Vagina (tissue), 2 donors: ENCODE results near the gene NYAP1.

Experiments used
- POLR2A ChIP-seq, 2 donors: fragments of 450-650 bp; IDR thresholded peaks; one replicate each; pipeline ENCODE4 v1.6.1; 2017; ENCODE audit warnings: antibody characterized with exemption in 2 of 2, mild to moderate bottlenecking in 2 of 2, moderate library complexity in 2 of 2
- POLR2AphosphoS5 ChIP-seq, 2 donors: sonication (generic); formaldehyde crosslinking; IDR thresholded peaks; one replicate each; pipeline ENCODE4 v1.9.0; 2017; ENCODE audit warnings: antibody characterized with exemption in 2 of 2, mild to moderate bottlenecking in 2 of 2, low read depth in 1 of 2; ENCODE audit not compliant: insufficient read depth in 1 of 2
- TF ChIP-seq, protein P1 (sequence below), 3 experiments: fragments of 450-650 bp in 2 of 3; fragments of 200-600 bp in 1 of 3; sonication (generic) in 1 of 3; IDR thresholded peaks; one replicate each; pipeline ENCODE4 v1.5.1; 2017 to 2019; ENCODE audit warnings: antibody characterized with exemption in 3 of 3, mild to moderate bottlenecking in 2 of 3, moderate library complexity in 2 of 3

DNA sequence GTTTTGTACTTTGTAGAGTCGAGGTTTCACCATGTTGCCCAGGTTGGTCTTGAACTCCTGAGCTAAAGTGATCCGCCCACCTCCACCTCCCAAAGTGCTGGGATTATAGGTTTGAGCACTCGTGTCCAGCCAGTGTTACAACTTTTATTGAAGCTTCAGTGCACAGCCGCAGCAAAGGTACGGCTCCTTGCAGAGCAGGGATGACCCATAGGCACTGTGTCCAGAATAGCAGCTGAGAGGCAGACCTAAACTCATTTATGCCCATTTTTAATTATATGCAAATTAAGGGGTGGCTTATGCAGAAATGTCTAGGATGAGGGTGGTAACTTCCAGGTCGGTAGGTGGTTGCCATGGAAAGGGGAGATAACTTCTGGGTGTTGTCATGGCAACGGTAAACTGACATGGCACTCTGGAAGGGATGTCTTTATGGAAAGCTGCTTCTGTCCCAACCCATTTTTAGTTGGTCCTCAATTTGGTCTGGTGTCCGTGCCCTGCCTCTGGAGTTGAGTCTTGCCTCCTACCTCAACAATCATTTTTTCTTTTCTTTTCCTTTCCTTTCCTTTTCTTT lies 22.7 kb downstream of the NYAP1 start:
- TF ChIP-seq, protein P1, sequence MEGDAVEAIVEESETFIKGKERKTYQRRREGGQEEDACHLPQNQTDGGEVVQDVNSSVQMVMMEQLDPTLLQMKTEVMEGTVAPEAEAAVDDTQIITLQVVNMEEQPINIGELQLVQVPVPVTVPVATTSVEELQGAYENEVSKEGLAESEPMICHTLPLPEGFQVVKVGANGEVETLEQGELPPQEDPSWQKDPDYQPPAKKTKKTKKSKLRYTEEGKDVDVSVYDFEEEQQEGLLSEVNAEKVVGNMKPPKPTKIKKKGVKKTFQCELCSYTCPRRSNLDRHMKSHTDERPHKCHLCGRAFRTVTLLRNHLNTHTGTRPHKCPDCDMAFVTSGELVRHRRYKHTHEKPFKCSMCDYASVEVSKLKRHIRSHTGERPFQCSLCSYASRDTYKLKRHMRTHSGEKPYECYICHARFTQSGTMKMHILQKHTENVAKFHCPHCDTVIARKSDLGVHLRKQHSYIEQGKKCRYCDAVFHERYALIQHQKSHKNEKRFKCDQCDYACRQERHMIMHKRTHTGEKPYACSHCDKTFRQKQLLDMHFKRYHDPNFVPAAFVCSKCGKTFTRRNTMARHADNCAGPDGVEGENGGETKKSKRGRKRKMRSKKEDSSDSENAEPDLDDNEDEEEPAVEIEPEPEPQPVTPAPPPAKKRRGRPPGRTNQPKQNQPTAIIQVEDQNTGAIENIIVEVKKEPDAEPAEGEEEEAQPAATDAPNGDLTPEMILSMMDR (IDR thresholded peaks at IDR 0.05): no peak
- TF ChIP-seq POLR2A (IDR thresholded peaks at IDR 0.05) (no peak), POLR2AphosphoS5 (IDR thresholded peaks at IDR 0.05; ENCODE audit: insufficient read depth in 1 of 2, low read depth in 1 of 2) (no peak)
